ENCODE measurements around the gene NAT8L.

- TF ChIP-seq JARID2 (CRISPR knock-in tag; IDR thresholded peaks at IDR 0.05; ENCODE audit: insufficient replicate concordance) (no peak), ZNF281 (CRISPR knock-in tag; IDR thresholded peaks at IDR 0.05; ENCODE audit: borderline replicate concordance) (no peak), RARA (CRISPR knock-in tag; IDR thresholded peaks at IDR 0.05) (no peak), DDIT3 (CRISPR knock-in tag; IDR thresholded peaks at IDR 0.05) (no peak), POLR2G (IDR thresholded peaks at IDR 0.05; ENCODE audit: low read depth, low read length) (no peak), ZKSCAN1 (IDR thresholded peaks at IDR 0.05; ENCODE audit: low read length) (no peak), CTCF (CRISPR knock-in tag; IDR thresholded peaks at IDR 0.05) (no peak), RAD21 (CRISPR knock-in tag; IDR thresholded peaks at IDR 0.05) (no peak), ZNF644 (CRISPR knock-in tag; IDR thresholded peaks at IDR 0.05; ENCODE audit: low read depth) (no peak), YY1 (IDR thresholded peaks at IDR 0.05; ENCODE audit: insufficient read depth, insufficient replicate concordance, low read depth, low read length) (no peak), ZNF660 (CRISPR knock-in tag; IDR thresholded peaks at IDR 0.05; ENCODE audit: borderline replicate concordance, low read depth) (no peak), PLSCR1 (CRISPR knock-in tag; IDR thresholded peaks at IDR 0.05; ENCODE audit: borderline replicate concordance) (no peak)
Measured at GRCh38 chr4:2047781-2048581, 11.1 kb upstream of the NAT8L start.
